Measurements from ENCODE around the gene SLC2A13. TPM values are rescaled to one million over a fixed set of nuclear protein-coding genes. Genes with fewer than 3 reads are reported as not detected.

Gene SLC2A13
- total and polyA plus RNA-seq, 10 of the 15 experiments (the other 5 are each of a cell fraction or from before 2014, with no cell fraction given): 0.05 to 3.7 (median 0.25) TPM

DNA sequence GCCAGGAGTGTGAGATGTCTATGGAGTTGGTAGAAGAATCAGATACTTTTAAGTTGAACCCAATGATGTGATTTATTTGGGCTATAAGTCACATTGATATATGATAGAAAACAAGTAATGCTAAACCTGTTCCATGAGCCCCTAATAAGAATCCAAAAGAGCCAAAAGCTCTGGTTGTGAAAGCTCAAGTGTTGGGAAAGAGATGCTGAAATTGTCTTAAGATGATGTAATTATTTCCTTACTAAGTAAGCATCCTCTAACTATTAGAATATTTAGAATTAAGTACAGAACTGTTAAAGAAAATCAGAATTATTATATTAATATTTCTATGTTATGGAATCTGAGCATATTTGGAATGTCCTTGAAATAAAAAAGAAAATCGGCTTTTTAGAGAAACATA is 17.6 kb upstream of the SLC2A13 start:
- Histone ChIP-seq H3K4me2 (ENCODE audit: control insufficient read depth, insufficient read depth) (no peak overlapping the region), H4K20me1 (ENCODE audit: control insufficient read depth, insufficient read depth) (no peaks in the 10 kb centered on the region), H3K27me3 (replicated peaks in 1 of 2; ENCODE audit: control insufficient read depth in 2 of 2, insufficient read depth in 2 of 2, low read length in 1 of 2) (no peaks in the 10 kb centered on the region; a peak in 1 of 4 replicates), H3K79me2 (ENCODE audit: control insufficient read depth, insufficient read depth, low read length) (no peaks in the 10 kb centered on the region), H3K27ac (ENCODE audit: control insufficient read depth, insufficient read depth) (no peak overlapping the region), H3K36me3 (ENCODE audit: control insufficient read depth in 2 of 2, insufficient read depth in 2 of 2, low read length in 1 of 2) (no peaks in the 10 kb centered on the region), H3K9ac (ENCODE audit: control insufficient read depth, insufficient read depth, low read length) (no peak overlapping the region), H3K9me3 (replicated peaks; ENCODE audit: control insufficient read depth, insufficient read depth, low read length) (peaks cover 2% of the 10 kb centered on the region; the same call in 1 of the 3 replicates), H3K4me3 (no peak overlapping the region), H2AFZ (ENCODE audit: control insufficient read depth, low read depth, low read length) (no peak overlapping the region), H3K4me1 (ENCODE audit: control insufficient read depth, insufficient read depth, low read length) (no peaks in the 10 kb centered on the region)
- TF ChIP-seq TCF12 (IDR thresholded peaks at IDR 0.05; ENCODE audit: low read depth, low read length) (no peak), BACH1 (IDR thresholded peaks at IDR 0.05; ENCODE audit: borderline replicate concordance) (no peak), ZBTB4 (CRISPR knock-in tag; IDR thresholded peaks at IDR 0.05) (no peak), ATF3 (IDR thresholded peaks at IDR 0.05; ENCODE audit: borderline replicate concordance, extremely low read depth, low read depth, low read length) (no peak), POLR2AphosphoS2 (IDR thresholded peaks at IDR 0.05; ENCODE audit: low read depth, low read length) (no peak), MTA3 (IDR thresholded peaks at IDR 0.05; ENCODE audit: borderline replicate concordance, low read length) (no peak), SREBF2 (IDR thresholded peaks at IDR 0.05; ENCODE audit: low read length) (no peak), PBX3 (IDR thresholded peaks at IDR 0.05; ENCODE audit: insufficient replicate concordance, low read depth, low read length) (no peak), YBX1 (IDR thresholded peaks at IDR 0.05) (no peak), KDM1A (IDR thresholded peaks at IDR 0.05; ENCODE audit: borderline replicate concordance) (no peak), BCL11A (IDR thresholded peaks at IDR 0.05; ENCODE audit: low read depth, low read length) (no peak)
- TF ChIP-seq, protein P1, sequence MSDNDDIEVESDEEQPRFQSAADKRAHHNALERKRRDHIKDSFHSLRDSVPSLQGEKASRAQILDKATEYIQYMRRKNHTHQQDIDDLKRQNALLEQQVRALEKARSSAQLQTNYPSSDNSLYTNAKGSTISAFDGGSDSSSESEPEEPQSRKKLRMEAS (IDR thresholded peaks at IDR 0.05; ENCODE audit: low read depth, low read length): no peak
- TF ChIP-seq, protein P2, sequence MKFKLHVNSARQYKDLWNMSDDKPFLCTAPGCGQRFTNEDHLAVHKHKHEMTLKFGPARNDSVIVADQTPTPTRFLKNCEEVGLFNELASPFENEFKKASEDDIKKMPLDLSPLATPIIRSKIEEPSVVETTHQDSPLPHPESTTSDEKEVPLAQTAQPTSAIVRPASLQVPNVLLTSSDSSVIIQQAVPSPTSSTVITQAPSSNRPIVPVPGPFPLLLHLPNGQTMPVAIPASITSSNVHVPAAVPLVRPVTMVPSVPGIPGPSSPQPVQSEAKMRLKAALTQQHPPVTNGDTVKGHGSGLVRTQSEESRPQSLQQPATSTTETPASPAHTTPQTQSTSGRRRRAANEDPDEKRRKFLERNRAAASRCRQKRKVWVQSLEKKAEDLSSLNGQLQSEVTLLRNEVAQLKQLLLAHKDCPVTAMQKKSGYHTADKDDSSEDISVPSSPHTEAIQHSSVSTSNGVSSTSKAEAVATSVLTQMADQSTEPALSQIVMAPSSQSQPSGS (IDR thresholded peaks at IDR 0.05; ENCODE audit: low read length): no peak
- no TSS peak for BruUV-seq (replicated peaks)
- intact Hi-C loops (cut with micrococcal nuclease; ENCODE audit: unreplicated experiment) (no loop called here), in situ Hi-C loops (cut with MboI) (loop anchor here (25.0 kb wide), 1 partner anchor 511 kb away; the partner anchor contains the start of gene ABCD2)
- 97% methylated on average over 1 of the region's 1 CpG for WGBS (ENCODE audit: insufficient coverage, insufficient replicate concordance, low lambda C conversion rate, missing lambda C conversion rate)
- CTCF ChIA-PET: interaction anchor here (0.6 kb wide), 1 partner anchor 15 kb away, joined by 3 read pairs; no protein-coding TSS in a partner anchor
- FAIRE-seq (no peak), ATAC-seq (no peak), DNase-seq (ENCODE audit: low read depth, low spot score) (no peak)
- POLR2A ChIA-PET: interaction anchor here (0.6 kb wide), 1 partner anchor 535 kb away, joined by 4 read pairs; no protein-coding TSS in a partner anchor
- SMC1A ChIA-PET (ENCODE audit: uncharacterized antibody, unreplicated experiment): interaction anchor here (1.3 kb wide), 1 partner anchor 16 kb away, joined by 4 read pairs; no protein-coding TSS in a partner anchor
- RAD21 ChIA-PET (ENCODE audit: unreplicated experiment): no interaction called here

Measured in GM12878 (cell line).